H9 (cell line): ENCODE results near the gene AKR1E2. TPM values are rescaled to one million over a fixed set of nuclear protein-coding genes. Genes with fewer than 3 reads are reported as not detected.

Source experiments
- DNase-seq: peaks from one replicate; pipeline ENCODE4 v3.0.0-alpha.2; 2017
- H2AFZ ChIP-seq: one replicate; pipeline ENCODE4 v1.6.1; 2013; ENCODE audit warnings: mild to moderate bottlenecking, low read length, control low read depth, moderate library complexity
- H2AK5ac ChIP-seq: 2 replicates; pipeline ENCODE4 v1.6.1; 2013; ENCODE audit warnings: low read length, control low read depth, mixed read lengths; ENCODE audit not compliant: insufficient read length
- H2BK120ac ChIP-seq: one replicate; pipeline ENCODE4 v1.6.1; 2013; ENCODE audit warnings: low read depth, mild to moderate bottlenecking, low read length, control low read depth, inconsistent platforms; ENCODE audit not compliant: poor library complexity, severe bottlenecking
- H2BK12ac ChIP-seq: 2 replicates; pipeline ENCODE4 v1.6.1; 2013; ENCODE audit warnings: low read length, control low read depth, mixed read lengths, low read depth; ENCODE audit not compliant: insufficient read length
- H2BK15ac ChIP-seq: 2 replicates; pipeline ENCODE4 v1.6.1; 2013; ENCODE audit warnings: low read depth, low read length, control low read depth
- H2BK20ac ChIP-seq: one replicate; pipeline ENCODE4 v1.6.1; 2013; ENCODE audit warnings: low read depth, mild to moderate bottlenecking, low read length, control low read depth, inconsistent platforms; ENCODE audit not compliant: poor library complexity, severe bottlenecking
- H2BK5ac ChIP-seq: 2 replicates; pipeline ENCODE4 v1.6.1; 2013; ENCODE audit warnings: low read length, control low read depth, mixed read lengths; ENCODE audit not compliant: insufficient read length
- H3K14ac ChIP-seq: 2 replicates; pipeline ENCODE4 v1.6.1; 2013; ENCODE audit warnings: low read length, control low read depth; ENCODE audit not compliant: insufficient read depth
- H3K18ac ChIP-seq: 2 replicates; pipeline ENCODE4 v1.6.1; 2013; ENCODE audit warnings: low read depth, mild to moderate bottlenecking, mixed read lengths, low read length, control low read depth; ENCODE audit not compliant: insufficient read length
- H3K23ac ChIP-seq: 2 replicates; pipeline ENCODE4 v1.6.1; 2013; ENCODE audit warnings: low read length, control low read depth, mixed read lengths, low read depth; ENCODE audit not compliant: insufficient read length
- H3K23me2 ChIP-seq: 2 replicates; pipeline ENCODE4 v1.6.1; 2013; ENCODE audit warnings: low read depth, mild to moderate bottlenecking, mixed read lengths, low read length, control low read depth; ENCODE audit not compliant: insufficient read length, poor library complexity, severe bottlenecking
- H3K27ac ChIP-seq: 2 replicates; pipeline ENCODE4 v1.5.1; 2013; ENCODE audit warnings: low read length, control low read depth, mixed read lengths, low read depth; ENCODE audit not compliant: insufficient read length
- H3K27me3 ChIP-seq: 2 replicates; pipeline ENCODE4 v1.6.1; 2013; ENCODE audit warnings: low read length, control low read depth, inconsistent platforms; ENCODE audit not compliant: insufficient read depth
- H3K4ac ChIP-seq: 2 replicates; pipeline ENCODE4 v1.6.1; 2013; ENCODE audit warnings: low read depth, mild to moderate bottlenecking, control low read depth, inconsistent platforms, low read length, moderate library complexity
- H3K4me1 ChIP-seq: 2 replicates; pipeline ENCODE4 v1.6.1; 2013; ENCODE audit warnings: low read length, control low read depth, inconsistent platforms; ENCODE audit not compliant: insufficient read depth
- H3K4me2 ChIP-seq: 2 replicates; pipeline ENCODE4 v1.6.1; 2013; ENCODE audit warnings: low read length, control low read depth, mixed read lengths; ENCODE audit not compliant: insufficient read length, insufficient read depth
- H3K56ac ChIP-seq: 2 replicates; pipeline ENCODE4 v1.6.1; 2013; ENCODE audit warnings: low read depth, mild to moderate bottlenecking, mixed read lengths, low read length, control low read depth; ENCODE audit not compliant: insufficient read length
- H3K79me1 ChIP-seq: 2 replicates; pipeline ENCODE4 v1.6.1; 2013; ENCODE audit warnings: low read depth, mild to moderate bottlenecking, moderate library complexity, low read length, control low read depth, inconsistent platforms; ENCODE audit not compliant: insufficient read depth, poor library complexity, severe bottlenecking
- H3K79me2 ChIP-seq: 2 replicates; pipeline ENCODE4 v1.6.1; 2013; ENCODE audit warnings: low read length, control low read depth, inconsistent platforms; ENCODE audit not compliant: insufficient read depth
- H3K9ac ChIP-seq: 2 replicates; pipeline ENCODE4 v1.6.1; 2013; ENCODE audit warnings: low read length, control low read depth, mixed read lengths; ENCODE audit not compliant: insufficient read length; ENCODE audit errors: extremely low read depth
- H3K9me3 ChIP-seq: one replicate; pipeline ENCODE4 v1.6.1; 2013; ENCODE audit warnings: low read depth, low read length, inconsistent platforms; ENCODE audit not compliant: control insufficient read depth
- H3T11ph ChIP-seq: one replicate; pipeline ENCODE4 v1.6.1; 2013; ENCODE audit warnings: mild to moderate bottlenecking, low read length, control low read depth, inconsistent platforms
- H4K20me1 ChIP-seq: one replicate; pipeline ENCODE4 v1.6.1; 2013; ENCODE audit not compliant: control insufficient read depth, insufficient read length, insufficient read depth
- H4K5ac ChIP-seq: 2 replicates; pipeline ENCODE4 v1.6.1; 2013; ENCODE audit warnings: low read depth, mild to moderate bottlenecking, mixed read lengths, low read length, control low read depth; ENCODE audit not compliant: insufficient read length
- H4K8ac ChIP-seq: replicated peaks from 2 replicates; pipeline ENCODE4 v1.6.1; 2013; ENCODE audit warnings: low read length, control low read depth, mixed read lengths, low read depth; ENCODE audit not compliant: insufficient read length
- H4K91ac ChIP-seq: 2 replicates; pipeline ENCODE4 v1.6.1; 2013; ENCODE audit warnings: low read depth, mild to moderate bottlenecking, moderate library complexity, mixed read lengths, low read length, control low read depth; ENCODE audit not compliant: insufficient read length
- H3K27ac Mint-ChIP-seq, 3 experiments: 2 replicates in 2 of 3; 3 replicates in 1 of 3; pipeline ENCODE4 v1.8.0; 2020 to 2021; ENCODE audit warnings: mixed read lengths in 3 of 3, mild to moderate bottlenecking in 1 of 3, moderate library complexity in 1 of 3
- H3K27me3 Mint-ChIP-seq: 2 replicates; pipeline ENCODE4 v1.8.0; 2021; ENCODE audit warnings: low read depth, mild to moderate bottlenecking, moderate library complexity, mixed read lengths
- H3K36me3 Mint-ChIP-seq, 3 experiments: 2 replicates in 2 of 3; 3 replicates in 1 of 3; pipeline ENCODE4 v1.8.0; 2020 to 2021; ENCODE audit warnings: low read depth in 3 of 3, mixed read lengths in 3 of 3; ENCODE audit not compliant: insufficient read depth in 1 of 3
- H3K4me1 Mint-ChIP-seq, 2 experiments: 2 replicates each; pipeline ENCODE4 v1.8.0; 2020; ENCODE audit warnings: mixed read lengths in 2 of 2
- H3K4me3 Mint-ChIP-seq, 2 experiments: 2 replicates in 1 of 2; 3 replicates in 1 of 2; pipeline ENCODE4 v1.8.0; 2020 to 2021; ENCODE audit warnings: mild to moderate bottlenecking in 2 of 2, mixed read lengths in 2 of 2, moderate library complexity in 1 of 2
- H3K9me3 Mint-ChIP-seq, 2 experiments: 2 replicates in 1 of 2; 3 replicates in 1 of 2; pipeline ENCODE4 v1.8.0; 2020; ENCODE audit warnings: mild to moderate bottlenecking in 2 of 2, mixed read lengths in 2 of 2, moderate library complexity in 1 of 2
- WGBS: extraction: QIAGEN DNeasy Blood & Tissue Kit; methylation state at CpG from one replicate; pipeline ENCODE4 v1.1.7; 2013; ENCODE audit warnings: missing lambda C conversion rate, low lambda C conversion rate, mixed read lengths; ENCODE audit not compliant: insufficient read length; ENCODE audit errors: extremely low coverage; 5-methylcytosine and 5-hydroxymethylcytosine counted together
- total RNA-seq: library from RNA; stranded (reverse); gene quantifications from 2 replicates; pipeline ENCODE4 v1.2.1, GENCODE V29; 2021
- TF ChIP-seq, protein P1 (sequence below): fragments of 200-600 bp; sonication (generic); conservative IDR thresholded peaks from 3 replicates; pipeline ENCODE4 v1.8.0; 2021; ENCODE audit warnings: antibody characterized with exemption, mild to moderate bottlenecking

Gene AKR1E2
- total RNA-seq, 1 experiment from 2014 or later, result 2.2 TPM

DNA sequence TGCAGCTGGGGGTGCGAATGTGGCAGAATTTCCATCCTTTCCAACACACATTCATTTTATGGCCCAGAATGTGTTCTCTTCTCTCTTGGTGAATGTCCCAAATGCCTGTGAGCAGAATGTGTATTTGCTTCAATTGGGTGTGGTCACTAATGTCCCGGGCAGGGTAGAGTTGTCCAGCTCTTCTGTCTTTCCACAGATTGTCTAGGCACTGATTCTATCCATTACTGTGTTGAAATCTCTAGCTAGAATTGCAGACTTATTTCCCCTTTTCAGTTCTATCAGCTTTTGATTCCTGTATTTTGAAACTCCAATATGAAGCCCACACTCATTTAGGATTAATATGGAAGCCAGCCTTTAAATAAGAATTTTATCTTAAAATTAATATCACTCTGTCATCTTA lies 14.0 kb upstream of the AKR1E2 start:
- Mint-ChIP-seq H3K36me3 (peaks cover 2 to 9% (median 5%) of the 10 kb centered on the region in 3 experiments; a peak in 6 of 7 replicates), H3K4me3 (no peak overlapping the region), H3K9me3 (peaks cover 10 to 45% of the 10 kb centered on the region in 2 experiments), H3K27me3 (peaks cover 3% of the 10 kb centered on the region), H3K4me1 (peaks cover 0 to 6% of the 10 kb centered on the region in 2 experiments; a peak in 1 of 4 replicates), H3K27ac (no peak overlapping the region)
- H2BK15ac ChIP-seq, result no peak overlapping the region
- no peaks in the 10 kb centered on the region for H3K23me2 ChIP-seq
- H3K79me2 ChIP-seq, result no peaks in the 10 kb centered on the region
- no peak overlapping the region for H3K56ac ChIP-seq
- no peak overlapping the region for H3K18ac ChIP-seq
- no peaks in the 10 kb centered on the region for H3K4me1 ChIP-seq
- no peak overlapping the region for H3K27ac ChIP-seq
- H2BK5ac ChIP-seq, result no peak overlapping the region
- no peak for DNase-seq
- no peaks in the 10 kb centered on the region for H3K79me1 ChIP-seq
- H3K14ac ChIP-seq, result no peak overlapping the region
- no peak overlapping the region for H2AFZ ChIP-seq
- no peak overlapping the region for H3T11ph ChIP-seq
- H3K23ac ChIP-seq, result no peak overlapping the region
- no peak overlapping the region for H3K9ac ChIP-seq
- no peak overlapping the region for H4K5ac ChIP-seq
- no peak overlapping the region for H2AK5ac ChIP-seq
- H2BK12ac ChIP-seq, result no peak overlapping the region
- no peak overlapping the region for H2BK20ac ChIP-seq
- H3K4ac ChIP-seq, result no peak overlapping the region
- H2BK120ac ChIP-seq, result no peak overlapping the region
- WGBS, result no CpG with 5 or more reads among the region's 2 CpGs
- H4K8ac ChIP-seq, result no peak overlapping the region
- H4K20me1 ChIP-seq, result no peaks in the 10 kb centered on the region
- H3K27me3 ChIP-seq, result no peaks in the 10 kb centered on the region
- TF ChIP-seq, protein P1, sequence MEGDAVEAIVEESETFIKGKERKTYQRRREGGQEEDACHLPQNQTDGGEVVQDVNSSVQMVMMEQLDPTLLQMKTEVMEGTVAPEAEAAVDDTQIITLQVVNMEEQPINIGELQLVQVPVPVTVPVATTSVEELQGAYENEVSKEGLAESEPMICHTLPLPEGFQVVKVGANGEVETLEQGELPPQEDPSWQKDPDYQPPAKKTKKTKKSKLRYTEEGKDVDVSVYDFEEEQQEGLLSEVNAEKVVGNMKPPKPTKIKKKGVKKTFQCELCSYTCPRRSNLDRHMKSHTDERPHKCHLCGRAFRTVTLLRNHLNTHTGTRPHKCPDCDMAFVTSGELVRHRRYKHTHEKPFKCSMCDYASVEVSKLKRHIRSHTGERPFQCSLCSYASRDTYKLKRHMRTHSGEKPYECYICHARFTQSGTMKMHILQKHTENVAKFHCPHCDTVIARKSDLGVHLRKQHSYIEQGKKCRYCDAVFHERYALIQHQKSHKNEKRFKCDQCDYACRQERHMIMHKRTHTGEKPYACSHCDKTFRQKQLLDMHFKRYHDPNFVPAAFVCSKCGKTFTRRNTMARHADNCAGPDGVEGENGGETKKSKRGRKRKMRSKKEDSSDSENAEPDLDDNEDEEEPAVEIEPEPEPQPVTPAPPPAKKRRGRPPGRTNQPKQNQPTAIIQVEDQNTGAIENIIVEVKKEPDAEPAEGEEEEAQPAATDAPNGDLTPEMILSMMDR, result no peak
- H4K91ac ChIP-seq, result no peak overlapping the region
- peaks cover 5% of the 10 kb centered on the region for H3K9me3 ChIP-seq
- no peak overlapping the region for H3K4me2 ChIP-seq
